Iris pigment epithelial cell (primary cell): ENCODE data around the gene KRTAP2-3.
"Not testable (repeated sequence)": the region's sequence is repeated elsewhere in the genome, so short reads cannot be mapped to it uniquely, and the experiment has no call there.

ENCODE experiments used
- DNase-seq: peaks from one replicate; pipeline ENCODE4 v3.0.0-alpha.2; 2011; ENCODE audit warnings: low read depth

KRTAP2-3 gene

GRCh38 chr17:41060052-41060604 is at the start of gene KRTAP2-3:
KRTAP2-3 (minus strand) TSS chr17:41060114; CDS start chr17:41060050, 64 bp downstream.
- DNase-seq, result peak; percentile 96

GRCh38 chr17:41108728-41109386 is 48.9 kb upstream of the KRTAP2-3 start:
- not testable (repeated sequence) for DNase-seq

GRCh38 chr17:41107941-41108450 is 48.1 kb upstream of the KRTAP2-3 start:
- no peak for DNase-seq

GRCh38 chr17:41105347-41105746 is 45.4 kb upstream of the KRTAP2-3 start, which contains the start of gene KRTAP4-9:
KRTAP4-9 (plus strand) TSS chr17:41105389; CDS start chr17:41105389, 0 bp downstream.
- not testable (repeated sequence) for DNase-seq

- DNase-seq, result peak; percentile 70
Measured at GRCh38 chr17:41104386-41105038, 44.6 kb upstream of the KRTAP2-3 start.

- peak; percentile 27 for DNase-seq
Measured at GRCh38 chr17:41103896-41104295, 44.0 kb upstream of the KRTAP2-3 start.

GRCh38 chr17:41101586-41102259 is 41.8 kb upstream of the KRTAP2-3 start, which contains the start of gene KRTAP4-16:
KRTAP4-16 (minus strand) TSS chr17:41102209; CDS start chr17:41102209, 0 bp downstream.
- no peak for DNase-seq

GRCh38 chr17:41099682-41100480 is 40.0 kb upstream of the KRTAP2-3 start:
- peak; percentile 63 for DNase-seq

GRCh38 chr17:41098481-41098880 is 38.6 kb upstream of the KRTAP2-3 start:
- peak; percentile 40 for DNase-seq

- no peak for DNase-seq
Measured at GRCh38 chr17:41098042-41098441, 38.1 kb upstream of the KRTAP2-3 start, which contains the start of gene KRTAP4-8. KRTAP4-8 (minus strand) TSS chr17:41098142; CDS start chr17:41098084, 58 bp downstream.

- no peak for DNase-seq
Measured at GRCh38 chr17:41096055-41096454, 36.1 kb upstream of the KRTAP2-3 start.

- DNase-seq, result not testable (repeated sequence)
Measured at GRCh38 chr17:41088760-41089352, 28.9 kb upstream of the KRTAP2-3 start.

- not testable (repeated sequence) for DNase-seq
Measured at GRCh38 chr17:41084100-41084856, 24.4 kb upstream of the KRTAP2-3 start, which contains the start of gene KRTAP4-7. KRTAP4-7 (plus strand) TSS chr17:41084150; CDS start chr17:41084207, 57 bp downstream.

- DNase-seq, result peak; percentile 49
Measured at GRCh38 chr17:41083427-41083826, 23.5 kb upstream of the KRTAP2-3 start.

- DNase-seq, result no peak
Measured at GRCh38 chr17:41082626-41083025, 22.7 kb upstream of the KRTAP2-3 start.

- DNase-seq, result no peak
Measured at GRCh38 chr17:41076788-41077187, 16.9 kb upstream of the KRTAP2-3 start.

- no peak for DNase-seq
Measured at GRCh38 chr17:41073676-41074075, 13.8 kb upstream of the KRTAP2-3 start.

GRCh38 chr17:41071606-41072360 is 11.9 kb upstream of the KRTAP2-3 start:
- DNase-seq, result no peak

- no peak for DNase-seq
Measured at GRCh38 chr17:41069031-41069430, 9.1 kb upstream of the KRTAP2-3 start.
